Measurements from ENCODE around the gene IPO11.
A peak's percentile ranks its signal among the peaks of the same experiment; 100 is the strongest.

IPO11 gene

DNA sequence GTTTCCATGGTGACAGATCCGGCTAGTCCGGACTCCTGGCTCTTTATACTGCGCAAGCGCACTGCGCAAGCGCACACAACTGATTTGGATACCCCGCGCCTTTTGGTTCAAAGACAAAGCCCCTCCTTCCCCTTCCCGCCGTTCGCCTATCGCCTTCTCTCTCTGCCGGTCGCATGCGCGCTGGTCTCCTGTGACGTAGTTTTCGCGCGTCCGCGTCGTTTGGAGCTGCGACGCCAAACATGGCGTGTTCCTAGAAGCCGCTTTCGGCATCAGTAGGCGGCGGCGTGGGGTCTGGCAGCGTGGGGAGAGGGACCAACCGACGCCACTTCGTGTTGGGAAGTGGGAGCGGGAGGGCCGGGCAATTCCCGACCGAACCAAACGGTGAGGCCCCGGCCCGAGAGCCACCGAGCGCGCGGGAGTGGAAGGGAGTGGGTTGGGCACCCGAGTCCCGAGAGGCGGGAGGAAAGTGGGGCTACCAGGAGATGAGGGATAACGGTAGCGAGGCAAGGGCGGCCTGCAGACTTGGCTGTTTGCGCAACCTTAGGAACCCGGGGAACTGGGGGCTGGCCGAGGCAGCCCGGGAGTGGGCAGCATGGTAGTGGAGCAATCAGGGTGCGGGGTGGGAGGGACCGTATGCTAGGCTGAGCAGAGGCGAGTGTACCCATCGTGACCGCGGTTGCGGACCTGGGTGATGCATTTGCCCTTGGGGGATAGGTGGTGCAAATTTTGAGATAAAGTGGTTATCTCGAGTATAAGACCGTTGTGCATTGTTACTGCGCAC is at the start of gene IPO11:
IPO11 (plus strand) TSS at position 215 of the 781 bp plus-strand sequence. CDS start 24,517 bp downstream, outside the sequence.
- DNase-seq (ENCODE audit: low read depth in 2 of 2) = peak; percentile 98

GRCh38 chr5:62369039-62369438 is 43.5 kb upstream of the IPO11 start:
- no peak for DNase-seq (ENCODE audit: low read depth in 2 of 2)

- no peak for DNase-seq (ENCODE audit: low read depth in 2 of 2)
Measured at GRCh38 chr5:62371409-62371808, 41.2 kb upstream of the IPO11 start.

GRCh38 chr5:62372600-62372999 is 40.0 kb upstream of the IPO11 start:
- no peak for DNase-seq (ENCODE audit: low read depth in 2 of 2)

- no peak for DNase-seq (ENCODE audit: low read depth in 2 of 2)
Measured at GRCh38 chr5:62373382-62373781, 39.2 kb upstream of the IPO11 start.

GRCh38 chr5:62374090-62374489 is 38.5 kb upstream of the IPO11 start:
- DNase-seq (ENCODE audit: low read depth in 2 of 2) = no peak

- no peak for DNase-seq (ENCODE audit: low read depth in 2 of 2)
Measured at GRCh38 chr5:62375627-62376026, 36.9 kb upstream of the IPO11 start.

DNA sequence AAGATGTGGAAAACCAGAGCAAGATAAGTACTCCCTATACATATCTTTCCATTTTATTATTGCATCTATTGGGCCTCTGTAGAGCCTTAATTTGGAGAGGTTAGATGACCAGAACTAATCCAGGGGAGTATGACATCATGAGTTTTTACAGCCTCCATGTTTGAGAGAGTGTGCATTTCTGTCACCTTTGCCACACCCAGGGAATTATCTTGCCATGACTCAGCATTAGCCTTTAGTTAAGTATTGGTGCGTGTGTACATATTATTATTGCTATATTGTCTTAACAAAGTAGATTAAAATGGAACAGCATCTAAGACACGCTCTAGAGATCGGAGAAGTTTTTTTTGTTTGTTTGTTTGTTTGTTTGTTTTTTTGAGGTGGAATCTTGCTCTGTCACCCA is 36.5 kb upstream of the IPO11 start:
- DNase-seq (ENCODE audit: low read depth in 2 of 2) = no peak

DNA sequence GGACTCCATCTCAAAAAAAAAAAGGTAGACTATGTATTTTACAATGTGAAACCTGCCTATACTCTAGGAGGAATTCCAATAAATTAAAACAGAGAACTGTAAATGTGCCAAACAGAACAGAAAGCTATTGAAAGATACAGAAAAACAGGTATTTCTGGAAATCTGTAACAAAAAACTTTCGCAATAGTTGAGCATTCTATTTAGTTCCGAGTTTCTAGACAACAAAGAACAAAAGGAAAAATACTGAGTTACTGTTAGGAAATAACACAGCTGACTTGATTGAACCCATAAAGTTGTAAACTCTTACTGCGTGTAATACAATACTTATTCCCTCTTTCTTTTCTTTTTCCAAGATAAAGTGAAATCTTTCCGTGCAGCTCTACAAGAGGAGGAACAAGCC is 27.4 kb upstream of the IPO11 start:
- DNase-seq (ENCODE audit: low read depth in 2 of 2) = no peak

DNA sequence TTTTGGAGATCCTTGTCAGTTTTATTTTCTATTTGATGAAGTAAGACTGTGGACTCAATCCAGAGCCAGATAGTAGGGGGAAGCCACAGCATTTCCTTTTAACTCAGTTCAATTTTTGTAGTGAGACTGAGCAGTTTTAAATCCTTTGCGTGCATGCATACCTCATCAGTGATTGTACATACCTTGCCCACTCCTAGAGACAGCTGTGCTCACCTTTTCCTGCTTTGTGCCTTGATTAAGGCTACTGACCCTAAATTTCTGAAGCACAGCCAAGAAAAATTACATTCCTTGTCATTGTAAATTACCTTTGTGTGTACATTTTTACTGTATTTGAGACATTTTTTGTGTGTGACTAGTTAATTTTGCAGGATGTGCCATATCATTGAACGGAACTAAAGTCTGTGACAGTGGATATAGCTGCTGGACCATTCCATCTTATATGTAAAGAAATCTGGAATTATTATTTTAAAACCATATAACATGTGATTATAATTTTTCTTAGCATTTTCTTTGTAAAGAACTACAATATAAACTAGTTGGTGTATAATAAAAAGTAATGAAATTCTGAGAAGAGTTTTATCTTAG is 26.7 kb upstream of the IPO11 start:
- no peak for DNase-seq (ENCODE audit: low read depth in 2 of 2)

DNA sequence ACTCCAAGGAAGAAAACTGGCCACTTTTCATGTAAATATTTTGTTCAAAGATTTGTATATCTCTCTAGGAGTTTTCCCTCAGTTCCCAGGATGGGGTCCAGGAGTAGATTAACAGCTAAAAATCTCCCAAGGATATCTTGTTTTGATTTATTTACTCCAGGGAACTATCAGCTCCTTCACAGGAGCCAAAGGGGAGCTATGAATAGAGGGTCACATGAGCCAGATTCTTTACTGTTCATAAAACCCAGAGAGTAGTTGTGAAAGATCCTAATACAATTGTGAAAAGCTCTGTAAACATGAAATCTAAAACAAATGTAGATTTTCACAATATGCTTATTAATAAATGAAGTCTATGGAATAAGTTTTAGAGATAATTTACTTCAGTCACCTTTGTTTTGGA is 25.7 kb upstream of the IPO11 start:
- no peak for DNase-seq (ENCODE audit: low read depth in 2 of 2)

GRCh38 chr5:62395210-62395950 is 17.2 kb upstream of the IPO11 start:
- no peak for DNase-seq (ENCODE audit: low read depth in 2 of 2)

DNA sequence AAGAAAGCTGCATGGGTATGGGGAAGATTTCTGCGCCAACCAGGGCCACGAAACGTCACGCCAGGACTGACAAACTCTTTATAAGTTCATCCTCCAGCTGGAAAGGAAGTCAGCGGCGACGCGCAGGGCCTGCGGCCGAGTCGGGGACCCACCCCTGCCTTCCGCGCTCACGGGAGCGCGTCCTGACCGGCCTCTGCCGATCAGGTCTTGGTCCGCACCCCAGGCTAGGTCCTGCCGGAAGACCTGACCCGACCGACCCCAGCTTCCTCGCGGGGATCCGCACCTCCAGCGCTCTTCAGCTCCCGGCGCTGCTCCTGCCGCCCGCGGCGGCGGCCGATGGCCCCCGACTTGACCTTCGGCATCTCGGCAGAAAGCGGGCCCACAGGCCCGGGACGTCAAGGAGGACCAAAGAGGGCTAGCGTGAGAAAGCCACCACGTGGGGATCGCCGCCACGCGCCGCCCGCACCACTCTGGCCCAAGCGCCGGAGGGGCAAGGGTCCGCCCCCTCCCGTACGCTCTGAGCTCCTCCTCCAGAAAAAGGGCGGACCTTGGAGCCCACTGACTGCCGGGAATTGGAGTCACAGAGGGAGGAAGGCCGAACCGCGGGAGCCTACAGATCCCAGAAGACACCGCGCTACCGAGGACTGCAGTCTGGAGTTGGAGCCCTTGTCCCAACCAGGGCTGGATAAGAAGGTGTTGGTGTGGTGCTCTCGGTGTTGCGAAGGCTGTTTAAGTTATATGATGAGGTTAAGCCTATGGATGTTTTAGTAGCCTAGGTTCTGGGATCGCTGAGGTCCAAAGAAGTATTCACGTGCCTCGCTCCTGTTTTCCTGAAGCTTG is 8.9 kb upstream of the IPO11 start, which contains the start of gene DIMT1:
DIMT1 (minus strand) TSS at position 495 of the 840 bp plus-strand sequence; CDS start at position 362, 133 bp downstream.
- DNase-seq (ENCODE audit: low read depth in 2 of 2) = peak; percentile 84 to 85

GRCh38 chr5:62413711-62414110 is 1.1 kb downstream of the IPO11 start:
- no peak for DNase-seq (ENCODE audit: low read depth in 2 of 2)

- DNase-seq (ENCODE audit: low read depth in 2 of 2) = no peak
Measured at GRCh38 chr5:62418462-62419076, 6.0 kb downstream of the IPO11 start.

DNA sequence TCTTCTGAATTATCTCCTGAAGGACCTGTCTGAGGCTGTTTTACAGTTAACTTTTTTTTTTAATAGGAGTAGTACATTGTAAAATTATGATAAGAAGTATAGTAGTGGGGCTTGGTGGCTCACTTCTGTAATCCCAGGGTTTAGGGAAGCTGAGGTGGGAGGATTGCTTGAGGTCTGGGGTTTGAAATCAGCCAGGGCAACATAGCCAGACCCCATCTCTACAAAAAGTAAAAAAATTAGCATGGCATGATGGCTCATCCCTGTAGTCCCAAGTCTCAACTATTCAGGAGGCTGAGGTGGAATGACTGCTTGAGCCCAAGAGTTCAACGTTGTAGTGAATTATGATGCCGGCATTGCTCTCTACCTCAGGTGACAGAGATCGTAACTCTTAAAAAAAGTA is 7.0 kb downstream of the IPO11 start:
- no peak for DNase-seq (ENCODE audit: low read depth in 2 of 2)

DNA sequence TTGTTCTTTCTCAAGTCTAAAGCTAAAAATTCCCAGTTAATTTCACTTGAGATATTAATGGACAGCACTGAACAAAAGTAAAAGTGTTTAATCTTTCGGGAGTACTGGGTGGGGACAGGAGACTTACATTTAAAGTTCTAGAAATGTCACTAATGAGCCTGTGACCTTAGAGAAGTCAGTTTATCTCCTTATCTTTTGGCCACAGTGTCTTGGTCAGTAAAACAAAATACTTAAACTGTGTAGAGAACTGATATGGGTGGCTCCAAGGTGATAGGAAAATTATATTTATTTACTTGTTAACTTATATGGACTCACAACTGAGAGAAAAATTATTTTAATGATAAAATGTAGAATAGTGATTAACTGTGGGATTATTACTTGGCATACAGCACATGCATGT is 8.9 kb downstream of the IPO11 start:
- DNase-seq (ENCODE audit: low read depth in 2 of 2) = no peak

DNA sequence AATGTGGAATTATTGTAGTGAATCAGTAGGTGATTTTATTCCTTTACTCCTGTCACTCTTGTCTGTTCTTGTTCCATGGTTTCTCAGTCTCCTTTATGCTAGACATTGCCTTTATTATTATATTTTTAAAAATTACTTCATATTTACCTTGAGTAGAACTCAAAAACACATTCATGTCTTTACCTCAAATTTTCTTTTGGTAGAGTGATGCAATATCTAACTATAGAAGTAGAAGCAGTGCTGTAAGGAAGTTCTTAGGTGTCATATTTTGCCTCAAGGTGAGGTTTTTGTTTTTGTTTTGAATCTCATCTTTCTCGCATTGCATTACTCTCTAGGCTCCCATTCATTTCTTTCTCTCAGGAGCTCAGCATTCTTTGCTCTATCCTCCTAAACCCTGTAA is 12.2 kb downstream of the IPO11 start:
- no peak for DNase-seq (ENCODE audit: low read depth in 2 of 2)

DNA sequence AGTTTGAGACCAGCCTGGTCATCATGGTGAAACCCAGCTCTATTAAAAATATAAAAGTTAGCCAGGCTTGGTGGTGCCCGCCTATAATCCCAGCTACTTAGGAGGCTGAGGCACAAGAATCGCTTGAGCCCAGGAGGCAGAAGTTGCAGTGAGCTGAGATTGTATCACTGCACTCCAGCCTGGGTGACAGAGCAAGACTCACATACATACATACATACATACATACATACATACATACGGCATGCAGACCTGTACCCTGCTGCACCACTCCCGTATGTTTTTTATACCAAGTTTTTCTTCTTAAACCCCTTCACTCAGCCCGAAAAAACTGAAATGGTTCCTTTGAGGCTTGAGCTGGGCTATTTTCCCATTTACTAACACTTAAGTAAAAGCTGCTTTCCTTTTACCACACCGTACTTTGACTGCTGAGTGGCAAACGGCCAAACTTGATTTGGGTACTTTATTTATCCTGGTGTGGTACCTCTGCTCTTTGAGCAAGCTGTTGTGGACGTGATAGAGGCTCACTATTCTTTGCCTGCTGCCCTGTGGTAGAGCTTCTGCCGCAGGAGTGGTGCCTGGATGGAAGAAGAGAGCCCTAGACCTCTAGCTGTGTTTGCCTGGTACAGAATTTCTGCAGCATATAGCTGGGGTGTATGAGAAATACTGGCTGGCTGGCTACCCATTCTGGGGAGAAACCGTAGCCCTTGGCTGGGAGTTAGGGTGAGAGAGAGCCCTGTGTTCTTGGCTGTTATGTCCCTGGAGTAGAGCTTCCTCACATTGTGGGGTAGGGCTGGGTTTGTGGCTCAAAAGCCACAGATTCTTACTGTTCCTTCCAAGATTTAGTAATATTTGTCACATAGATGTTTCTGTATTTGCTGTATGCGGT is 19.4 kb downstream of the IPO11 start:
- no peak for DNase-seq (ENCODE audit: low read depth in 2 of 2)

DNA sequence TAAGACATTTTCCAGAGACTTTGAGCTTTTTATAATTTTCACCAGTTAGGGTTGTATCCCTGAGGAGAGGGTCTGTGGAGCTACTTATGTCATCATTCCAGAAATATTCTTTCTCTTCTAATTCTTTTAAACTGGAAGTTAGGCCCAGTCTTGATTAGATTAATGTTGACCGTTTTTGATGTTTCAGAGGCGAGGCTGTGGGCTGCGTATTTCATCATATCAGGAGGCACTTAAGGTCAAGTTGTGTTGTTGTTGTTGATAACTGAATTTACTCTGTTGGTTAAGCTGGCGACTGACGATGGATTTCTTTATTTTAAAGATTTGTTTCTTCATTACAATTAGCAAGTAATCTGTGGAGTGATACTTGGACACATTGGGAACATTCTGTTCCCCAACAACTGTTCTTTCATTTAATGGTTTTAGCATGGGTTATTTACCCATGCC is 20.1 kb downstream of the IPO11 start:
- no peak for DNase-seq (ENCODE audit: low read depth in 2 of 2)
